ENCODE results near the gene HMGXB3.

- no peak for TF ChIP-seq CTCF (IDR thresholded peaks at IDR 0.05)
- no peak for TF ChIP-seq POLR2A (IDR thresholded peaks at IDR 0.05)
Measured at GRCh38 chr5:150082889-150083288, 82.3 kb downstream of the HMGXB3 start.

Measured in body of pancreas (tissue), 4 donors.